ENCODE data around the gene NR2F6.
"Not testable (repeated sequence)": the region's sequence is repeated elsewhere in the genome, so short reads cannot be mapped to it uniquely, and the experiment has no call there.

The NR2F6 gene

GRCh38 chr19:17275441-17276175 is 29.9 kb upstream of the NR2F6 start:
- no peak overlapping the region for H3K4me3 ChIP-seq (ENCODE audit: low read length)
- no peak for TF ChIP-seq ZNF274 (IDR thresholded peaks at IDR 0.05; ENCODE audit: low read depth, low read length)

GRCh38 chr19:17274892-17275291 is 29.2 kb upstream of the NR2F6 start:
- not testable (repeated sequence) for H3K4me3 ChIP-seq (ENCODE audit: low read length)

GRCh38 chr19:17268754-17269153 is 23.0 kb upstream of the NR2F6 start:
- no peak for TF ChIP-seq ZNF274 (IDR thresholded peaks at IDR 0.05; ENCODE audit: low read depth, low read length)
- H3K4me3 ChIP-seq (ENCODE audit: low read length) = no peak overlapping the region; the same call in 1 of the 2 replicates

DNA sequence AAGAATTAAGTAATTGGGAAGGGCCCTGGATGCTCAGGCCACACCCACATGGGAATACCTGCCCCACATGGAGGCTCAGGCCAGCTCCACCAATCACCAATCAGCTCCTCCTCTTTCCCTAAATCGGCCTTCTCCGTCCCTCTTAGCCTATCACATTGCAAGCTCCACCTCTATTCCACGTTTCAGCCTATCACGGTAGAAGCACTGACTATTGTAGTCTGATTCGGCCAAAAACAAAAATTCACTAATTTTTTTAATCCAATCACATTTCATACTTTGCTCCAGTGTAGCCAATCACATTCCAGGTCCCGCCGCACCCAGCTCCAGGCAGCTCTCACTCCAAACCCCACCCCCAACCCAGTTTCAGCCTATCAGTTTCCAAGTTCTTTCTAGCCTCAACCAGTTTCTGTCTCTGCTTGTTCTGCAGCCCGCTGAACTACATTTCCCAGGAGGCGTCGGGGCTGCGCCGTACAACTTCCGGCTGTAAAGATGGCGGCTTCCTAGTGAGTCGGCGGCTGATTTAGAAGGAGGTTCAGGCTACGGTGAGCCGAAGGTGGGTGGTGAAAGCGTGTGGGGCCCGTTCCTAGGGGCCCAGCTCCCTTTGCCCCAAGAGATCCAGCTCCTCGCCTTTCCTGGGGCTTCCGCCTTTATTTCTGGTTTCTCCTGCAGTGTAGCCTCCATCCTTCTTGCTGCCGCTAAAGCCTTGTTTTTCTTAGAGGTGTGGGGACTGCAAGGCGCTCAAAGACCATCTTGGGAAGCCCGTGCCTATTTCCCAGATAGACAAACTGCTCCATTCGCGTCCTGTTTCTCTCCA is 21.5 kb upstream of the NR2F6 start, which contains the start of gene BABAM1:
TSS of gene BABAM1 (plus strand) at position 469 of the 814 bp plus-strand sequence. CDS start 1,364 bp downstream, outside the sequence.
- TF ChIP-seq ZNF274 (IDR thresholded peaks at IDR 0.05; ENCODE audit: low read depth, low read length) = no peak
- H3K4me3 ChIP-seq (ENCODE audit: low read length) = peak within 1 kb of the TSS; percentile 95

GRCh38 chr19:17266589-17266974 is 20.9 kb upstream of the NR2F6 start:
- no peak for TF ChIP-seq ZNF274 (IDR thresholded peaks at IDR 0.05; ENCODE audit: low read depth, low read length)
- H3K4me3 ChIP-seq (ENCODE audit: low read length) = peak overlapping the region; percentile 36; the same call in 1 of the 2 replicates

GRCh38 chr19:17266026-17266425 is 20.3 kb upstream of the NR2F6 start:
- TF ChIP-seq ZNF274 (IDR thresholded peaks at IDR 0.05; ENCODE audit: low read depth, low read length) = no peak

GRCh38 chr19:17264641-17264979 is 18.9 kb upstream of the NR2F6 start, which contains the start of gene USHBP1:
Gene USHBP1, minus strand, starts transcription at chr19:17264745. Its CDS starts 446 bp downstream, at chr19:17264299.
- no peak for TF ChIP-seq ZNF274 (IDR thresholded peaks at IDR 0.05; ENCODE audit: low read depth, low read length)

More at GRCh38 chr19:17266026-17266425, 20.3 kb upstream of the NR2F6 start:
- peak overlapping the region; percentile 36; the same call in 1 of the 2 replicates for H3K4me3 ChIP-seq (ENCODE audit: low read length)

GRCh38 chr19:17263712-17264640 is 18.3 kb upstream of the NR2F6 start:
- no peak for TF ChIP-seq ZNF274 (IDR thresholded peaks at IDR 0.05; ENCODE audit: low read depth, low read length)
- no peak overlapping the region for H3K4me3 ChIP-seq (ENCODE audit: low read length)

More at GRCh38 chr19:17264641-17264979, 18.9 kb upstream of the NR2F6 start, which contains the start of gene USHBP1:
- H3K4me3 ChIP-seq (ENCODE audit: low read length) = no peak within 1 kb of the TSS

DNA sequence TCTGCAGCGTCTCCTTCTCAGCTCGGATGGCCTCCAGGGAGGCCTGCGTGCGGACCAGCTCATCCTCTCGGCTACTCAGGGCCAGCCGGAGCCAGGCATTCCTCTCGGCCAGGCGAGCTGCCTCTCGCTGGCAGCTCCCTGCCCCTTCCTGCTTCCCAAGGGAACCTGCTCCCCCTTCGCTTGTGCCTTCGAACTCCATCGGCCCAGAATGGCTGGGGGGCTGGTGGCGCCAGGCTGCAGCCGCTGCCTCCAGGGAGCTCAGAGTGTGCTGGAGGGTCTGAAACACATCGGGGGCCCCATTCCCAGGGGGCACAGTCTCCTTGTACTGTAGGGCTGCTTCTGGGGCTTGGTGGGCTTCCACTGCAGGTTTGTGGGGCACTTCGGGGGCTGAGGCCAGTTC is 16.8 kb upstream of the NR2F6 start:
- no peak for TF ChIP-seq ZNF274 (IDR thresholded peaks at IDR 0.05; ENCODE audit: low read depth, low read length)
- H3K4me3 ChIP-seq (ENCODE audit: low read length) = no peak overlapping the region

GRCh38 chr19:17260842-17261325 is 15.2 kb upstream of the NR2F6 start:
- TF ChIP-seq ZNF274 (IDR thresholded peaks at IDR 0.05; ENCODE audit: low read depth, low read length) = no peak
- H3K4me3 ChIP-seq (ENCODE audit: low read length) = no peak overlapping the region

GRCh38 chr19:17259934-17260333 is 14.2 kb upstream of the NR2F6 start:
- no peak overlapping the region for H3K4me3 ChIP-seq (ENCODE audit: low read length)
- TF ChIP-seq ZNF274 (IDR thresholded peaks at IDR 0.05; ENCODE audit: low read depth, low read length) = no peak

DNA sequence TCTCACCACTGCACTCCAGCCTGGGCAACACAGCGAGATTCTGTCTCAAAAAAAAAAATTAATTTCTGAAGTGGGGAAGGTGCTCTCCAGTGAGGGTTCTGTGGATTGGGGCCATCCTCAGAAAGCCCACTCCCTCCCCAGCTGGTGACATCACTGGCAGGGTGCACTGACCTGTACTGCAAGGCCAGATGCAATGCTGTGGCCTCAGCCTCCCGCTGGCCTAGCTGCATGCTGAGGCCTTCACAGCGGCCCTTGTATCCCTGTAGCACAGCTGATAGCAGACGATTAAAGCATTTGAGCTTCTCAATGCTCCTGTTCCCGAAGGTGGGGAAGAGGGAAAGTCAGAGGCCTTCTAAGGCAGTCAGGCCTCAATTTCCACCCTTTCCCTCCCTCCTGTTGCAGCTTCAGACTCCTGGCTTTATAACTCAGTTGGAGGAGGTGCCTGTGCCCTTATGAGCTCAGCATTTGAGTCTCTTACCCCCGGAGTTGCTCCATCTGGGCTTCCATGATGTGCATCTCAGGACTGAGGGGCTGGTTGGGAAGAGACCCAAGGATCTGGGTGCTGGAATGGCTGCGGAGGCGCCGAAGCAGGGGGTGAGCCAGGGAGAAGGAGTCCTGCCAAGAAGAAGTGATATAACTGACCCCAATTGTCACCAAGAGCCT is 13.5 kb upstream of the NR2F6 start:
- H3K4me3 ChIP-seq (ENCODE audit: low read length) = no peak overlapping the region
- no peak for TF ChIP-seq ZNF274 (IDR thresholded peaks at IDR 0.05; ENCODE audit: low read depth, low read length)

- no peak overlapping the region for H3K4me3 ChIP-seq (ENCODE audit: low read length)
- TF ChIP-seq ZNF274 (IDR thresholded peaks at IDR 0.05; ENCODE audit: low read depth, low read length) = no peak
Measured at GRCh38 chr19:17256130-17256529, 10.4 kb upstream of the NR2F6 start.

All from GM08714 (cell line).